ENCODE measurements around the gene BCAS1. TPM values are rescaled to one million over a fixed set of nuclear protein-coding genes. Genes with fewer than 3 reads are reported as not detected.

BCAS1 gene
- polyA plus RNA-seq, 4 donors, result 2.8 to 5.3 (median 4.9) TPM

GRCh38 chr20:54078296-54078984 lies 8.0 kb upstream of the BCAS1 start:
- no peak for DNase-seq (ENCODE audit: low read depth in 4 of 4, low spot score in 2 of 4)

- DNase-seq (ENCODE audit: low read depth in 4 of 4, low spot score in 2 of 4), result no peak
These were observed 5.9 kb upstream of the BCAS1 start for GRCh38 chr20:54076259-54076658.

- no peak for DNase-seq (ENCODE audit: low read depth in 4 of 4, low spot score in 2 of 4)
These were observed 4.9 kb upstream of the BCAS1 start for GRCh38 chr20:54075322-54075721.

- no peak for DNase-seq (ENCODE audit: low read depth in 4 of 4, low spot score in 2 of 4)
These were observed 4.1 kb upstream of the BCAS1 start for GRCh38 chr20:54074511-54074910.

GRCh38 chr20:54073288-54073687 lies 2.9 kb upstream of the BCAS1 start:
- DNase-seq (ENCODE audit: low read depth in 4 of 4, low spot score in 2 of 4), result no peak

GRCh38 chr20:54069501-54069971 lies 858 bp downstream of the BCAS1 start:
- DNase-seq (ENCODE audit: low read depth in 4 of 4, low spot score in 2 of 4), result no peak

GRCh38 chr20:54068966-54069365 lies 1.4 kb downstream of the BCAS1 start:
- DNase-seq (ENCODE audit: low read depth in 4 of 4, low spot score in 2 of 4), result no peak

- no peak for DNase-seq (ENCODE audit: low read depth in 4 of 4, low spot score in 2 of 4)
These were observed 1.9 kb downstream of the BCAS1 start for GRCh38 chr20:54068495-54068894.

GRCh38 chr20:54067606-54068174 lies 2.7 kb downstream of the BCAS1 start:
- DNase-seq (ENCODE audit: low read depth in 4 of 4, low spot score in 2 of 4), result peak in 2 of 4 donors; percentile 63 to 85

- DNase-seq (ENCODE audit: low read depth in 4 of 4, low spot score in 2 of 4), result no peak
These were observed 4.8 kb downstream of the BCAS1 start for GRCh38 chr20:54065601-54066038.

- no peak for DNase-seq (ENCODE audit: low read depth in 4 of 4, low spot score in 2 of 4)
These were observed 5.5 kb downstream of the BCAS1 start for GRCh38 chr20:54064939-54065338.

- DNase-seq (ENCODE audit: low read depth in 4 of 4, low spot score in 2 of 4), result no peak
These were observed 6.3 kb downstream of the BCAS1 start for GRCh38 chr20:54063992-54064676.

GRCh38 chr20:54063580-54063979 lies 6.8 kb downstream of the BCAS1 start:
- no peak for DNase-seq (ENCODE audit: low read depth in 4 of 4, low spot score in 2 of 4)

- DNase-seq (ENCODE audit: low read depth in 4 of 4, low spot score in 2 of 4), result no peak
These were observed 7.5 kb downstream of the BCAS1 start for GRCh38 chr20:54062812-54063280.

GRCh38 chr20:54061101-54061881 lies 9.1 kb downstream of the BCAS1 start:
- no peak for DNase-seq (ENCODE audit: low read depth in 4 of 4, low spot score in 2 of 4)

- DNase-seq (ENCODE audit: low read depth in 4 of 4, low spot score in 2 of 4), result no peak
These were observed 10.6 kb downstream of the BCAS1 start for GRCh38 chr20:54059691-54060364.

- no peak for DNase-seq (ENCODE audit: low read depth in 4 of 4, low spot score in 2 of 4)
These were observed 11.8 kb downstream of the BCAS1 start for GRCh38 chr20:54058420-54059139.

- no peak for DNase-seq (ENCODE audit: low read depth in 4 of 4, low spot score in 2 of 4)
These were observed 13.4 kb downstream of the BCAS1 start for GRCh38 chr20:54056762-54057639.

GRCh38 chr20:54054516-54054915 lies 15.9 kb downstream of the BCAS1 start:
- DNase-seq (ENCODE audit: low read depth in 4 of 4, low spot score in 2 of 4), result no peak

Measured in left renal cortex interstitium (tissue), 4 donors.